Activated T-helper 17 cell treated with anti-CD3 and anti-CD28 coated beads, Interleukin-2, amount 50 U/mL, for 72 hours (primary cell): Measurements from ENCODE around the gene DNAH17. TPM values are rescaled to one million over a fixed set of nuclear protein-coding genes. Genes with fewer than 3 reads are reported as not detected.
A peak's percentile ranks its signal among the peaks of the same experiment; 100 is the strongest.

Experiments
- ATAC-seq: fragments of 150-1000 bp; cut with Tn5 transposase; replicated peaks from 2 replicates; pipeline ENCODE4 v1.10.0; 2021; ENCODE audit warnings: mild to moderate bottlenecking, moderate library complexity
- H3K27ac Mint-ChIP-seq: one replicate; pipeline ENCODE4 v1.8.0; 2022; ENCODE audit warnings: mixed read lengths
- H3K27me3 Mint-ChIP-seq: one replicate; pipeline ENCODE4 v1.8.0; 2022; ENCODE audit warnings: mixed read lengths
- H3K36me3 Mint-ChIP-seq: one replicate; pipeline ENCODE4 v1.8.0; 2022; ENCODE audit warnings: low read depth, mild to moderate bottlenecking, mixed read lengths
- H3K4me1 Mint-ChIP-seq: one replicate; pipeline ENCODE4 v1.8.0; 2022; ENCODE audit warnings: mixed read lengths
- H3K4me3 Mint-ChIP-seq: one replicate; pipeline ENCODE4 v1.8.0; 2022; ENCODE audit warnings: mild to moderate bottlenecking, mixed read lengths
- H3K9me3 Mint-ChIP-seq: one replicate; pipeline ENCODE4 v1.8.0; 2022; ENCODE audit warnings: mixed read lengths
- total RNA-seq, 2 donors: library from RNA; stranded (reverse); gene quantifications; one replicate each; pipeline ENCODE4 v1.2.3, GENCODE V29; 2022

DNAH17 gene
- total RNA-seq, 2 donors from 2014 or later = 0.73 to 1.2 TPM

DNA sequence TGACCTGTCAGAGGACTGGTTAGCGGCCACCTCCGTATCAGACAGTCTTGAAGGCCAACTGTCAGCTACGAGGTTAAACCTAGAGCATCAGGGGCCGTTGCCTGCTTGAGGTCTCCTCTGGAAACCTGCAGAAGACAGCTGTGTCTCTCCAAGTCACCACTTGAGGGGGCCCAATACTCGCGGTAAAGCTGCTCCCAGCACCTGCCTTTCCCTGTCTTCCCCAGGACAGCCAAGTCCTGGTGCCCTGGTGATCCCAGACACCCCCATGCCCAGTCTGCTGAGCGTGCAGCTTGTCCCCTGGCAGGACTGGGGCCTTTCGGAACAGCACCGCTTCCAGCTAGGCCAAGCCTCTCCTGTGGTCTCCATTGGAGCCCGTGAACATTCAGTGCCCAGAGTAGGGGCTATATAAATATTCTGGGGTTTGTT is 80.1 kb downstream of the DNAH17 start:
- H3K27ac Mint-ChIP-seq = no peak overlapping the region
- no peak overlapping the region for H3K4me3 Mint-ChIP-seq
- no peaks in the 10 kb centered on the region for H3K27me3 Mint-ChIP-seq
- no peaks in the 10 kb centered on the region for H3K4me1 Mint-ChIP-seq
- H3K36me3 Mint-ChIP-seq = no peaks in the 10 kb centered on the region
- no peaks in the 10 kb centered on the region for H3K9me3 Mint-ChIP-seq
- peak; percentile 71 for ATAC-seq

GRCh38 chr17:78496311-78496710 is 80.9 kb downstream of the DNAH17 start:
- no peak for ATAC-seq
- no peak overlapping the region for H3K27ac Mint-ChIP-seq
- no peaks in the 10 kb centered on the region for H3K27me3 Mint-ChIP-seq
- H3K4me1 Mint-ChIP-seq = no peaks in the 10 kb centered on the region
- H3K36me3 Mint-ChIP-seq = no peaks in the 10 kb centered on the region
- H3K4me3 Mint-ChIP-seq = no peak overlapping the region
- H3K9me3 Mint-ChIP-seq = no peaks in the 10 kb centered on the region

DNA sequence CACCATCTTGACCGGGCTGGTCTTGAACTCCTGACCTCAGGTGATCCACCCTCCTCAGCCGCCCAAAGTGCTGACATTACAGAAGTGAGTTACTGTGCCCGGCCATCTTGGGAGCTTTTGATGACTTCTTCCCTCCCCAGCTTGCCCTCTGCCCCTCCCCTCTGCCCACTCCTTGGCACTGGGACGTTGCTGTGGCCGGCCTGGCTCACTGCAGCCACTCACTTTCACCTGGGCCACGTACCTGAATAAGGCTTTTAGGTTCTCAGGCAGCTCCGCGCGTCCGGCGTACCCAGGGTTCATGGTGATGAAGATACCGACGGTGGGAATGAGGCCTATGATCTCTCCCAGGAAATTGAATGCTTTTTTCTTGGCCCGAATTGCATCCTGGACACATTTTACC is 81.6 kb downstream of the DNAH17 start:
- no peak overlapping the region for H3K27ac Mint-ChIP-seq
- no peaks in the 10 kb centered on the region for H3K4me1 Mint-ChIP-seq
- no peak for ATAC-seq
- no peaks in the 10 kb centered on the region for H3K27me3 Mint-ChIP-seq
- no peak overlapping the region for H3K4me3 Mint-ChIP-seq
- H3K9me3 Mint-ChIP-seq = no peaks in the 10 kb centered on the region
- H3K36me3 Mint-ChIP-seq = no peaks in the 10 kb centered on the region

DNA sequence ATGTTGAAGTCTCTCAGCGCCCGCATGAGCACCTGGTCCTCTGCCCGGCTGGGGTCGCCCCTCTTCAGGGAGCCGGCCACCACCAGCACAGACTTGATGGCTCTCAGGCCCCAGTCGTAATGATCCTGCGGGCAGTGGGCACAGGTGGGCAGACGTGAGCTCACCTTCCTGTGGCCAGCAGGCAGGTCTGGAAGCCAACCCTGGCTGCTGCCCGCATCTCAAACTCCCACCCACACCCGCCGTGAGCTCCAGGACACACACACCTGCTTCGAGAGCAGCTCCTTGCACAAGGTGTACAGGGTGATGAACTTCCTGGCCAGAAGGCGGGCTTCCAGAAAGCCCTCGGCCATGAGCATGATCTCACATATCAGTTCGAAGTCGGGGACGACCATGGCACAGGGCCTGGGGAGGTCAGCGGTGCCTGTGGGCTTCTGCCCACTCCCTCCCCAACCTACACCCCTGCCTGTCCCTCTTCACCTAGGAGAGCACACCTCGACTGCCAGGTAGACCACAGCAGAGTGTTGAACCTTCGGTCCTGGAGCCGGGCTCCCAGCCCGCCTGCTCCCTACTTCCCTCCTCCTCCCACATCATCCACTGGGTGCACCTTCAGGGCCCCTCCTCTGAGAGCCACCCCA is 82.4 kb downstream of the DNAH17 start:
- H3K4me1 Mint-ChIP-seq = no peaks in the 10 kb centered on the region
- no peaks in the 10 kb centered on the region for H3K27me3 Mint-ChIP-seq
- no peaks in the 10 kb centered on the region for H3K9me3 Mint-ChIP-seq
- H3K4me3 Mint-ChIP-seq = no peak overlapping the region
- ATAC-seq = no peak
- H3K27ac Mint-ChIP-seq = no peak overlapping the region
- no peaks in the 10 kb centered on the region for H3K36me3 Mint-ChIP-seq

GRCh38 chr17:78493853-78494695 is 83.1 kb downstream of the DNAH17 start:
- H3K27ac Mint-ChIP-seq = no peak overlapping the region
- no peaks in the 10 kb centered on the region for H3K36me3 Mint-ChIP-seq
- ATAC-seq = no peak
- no peaks in the 10 kb centered on the region for H3K9me3 Mint-ChIP-seq
- H3K4me1 Mint-ChIP-seq = no peaks in the 10 kb centered on the region
- no peak overlapping the region for H3K4me3 Mint-ChIP-seq
- H3K27me3 Mint-ChIP-seq = no peaks in the 10 kb centered on the region

- H3K27me3 Mint-ChIP-seq = no peaks in the 10 kb centered on the region
- no peak overlapping the region for H3K4me3 Mint-ChIP-seq
- no peaks in the 10 kb centered on the region for H3K36me3 Mint-ChIP-seq
- H3K27ac Mint-ChIP-seq = peak overlapping the region; percentile 58
- ATAC-seq = no peak
- no peaks in the 10 kb centered on the region for H3K4me1 Mint-ChIP-seq
- H3K9me3 Mint-ChIP-seq = no peaks in the 10 kb centered on the region
These were observed 83.7 kb downstream of the DNAH17 start for GRCh38 chr17:78493450-78493849.

DNA sequence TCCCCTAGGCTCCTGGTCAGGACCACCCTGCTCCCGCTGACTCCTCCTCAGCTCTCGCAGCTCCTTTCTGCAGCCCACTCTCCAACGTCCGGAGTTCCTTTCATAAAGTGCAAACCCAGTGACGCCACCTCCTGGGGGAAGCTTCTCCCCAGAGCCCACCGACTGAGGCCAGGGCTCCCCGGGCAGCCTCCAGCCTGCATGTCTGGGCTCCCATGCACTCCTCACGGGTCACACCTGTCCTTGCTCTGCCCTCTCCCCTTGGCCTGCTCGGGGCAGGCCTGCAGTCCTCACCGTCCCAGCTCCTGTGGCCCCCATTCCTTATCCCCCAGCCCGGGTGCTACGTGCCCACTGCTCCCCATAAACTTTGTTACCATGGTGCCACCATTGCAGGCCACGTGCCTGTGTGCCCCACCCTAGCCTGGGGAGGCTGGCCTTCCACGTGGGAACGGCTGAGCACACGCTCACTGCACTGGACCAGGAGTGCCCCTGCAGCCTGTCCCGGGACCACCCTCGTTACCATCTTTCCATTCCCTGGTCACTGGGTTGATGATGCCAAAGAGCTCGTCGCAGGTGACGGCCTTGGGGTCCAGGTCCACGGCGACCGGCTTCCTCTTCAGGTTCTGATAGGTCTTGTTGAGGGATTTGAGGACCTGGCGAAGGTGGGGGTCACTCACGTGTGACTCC is 84.9 kb downstream of the DNAH17 start:
- Mint-ChIP-seq H3K9me3 (no peaks in the 10 kb centered on the region), H3K4me3 (no peak overlapping the region), H3K27me3 (no peaks in the 10 kb centered on the region), H3K4me1 (no peaks in the 10 kb centered on the region), H3K27ac (no peak overlapping the region), H3K36me3 (no peaks in the 10 kb centered on the region)
- ATAC-seq = no peak

DNA sequence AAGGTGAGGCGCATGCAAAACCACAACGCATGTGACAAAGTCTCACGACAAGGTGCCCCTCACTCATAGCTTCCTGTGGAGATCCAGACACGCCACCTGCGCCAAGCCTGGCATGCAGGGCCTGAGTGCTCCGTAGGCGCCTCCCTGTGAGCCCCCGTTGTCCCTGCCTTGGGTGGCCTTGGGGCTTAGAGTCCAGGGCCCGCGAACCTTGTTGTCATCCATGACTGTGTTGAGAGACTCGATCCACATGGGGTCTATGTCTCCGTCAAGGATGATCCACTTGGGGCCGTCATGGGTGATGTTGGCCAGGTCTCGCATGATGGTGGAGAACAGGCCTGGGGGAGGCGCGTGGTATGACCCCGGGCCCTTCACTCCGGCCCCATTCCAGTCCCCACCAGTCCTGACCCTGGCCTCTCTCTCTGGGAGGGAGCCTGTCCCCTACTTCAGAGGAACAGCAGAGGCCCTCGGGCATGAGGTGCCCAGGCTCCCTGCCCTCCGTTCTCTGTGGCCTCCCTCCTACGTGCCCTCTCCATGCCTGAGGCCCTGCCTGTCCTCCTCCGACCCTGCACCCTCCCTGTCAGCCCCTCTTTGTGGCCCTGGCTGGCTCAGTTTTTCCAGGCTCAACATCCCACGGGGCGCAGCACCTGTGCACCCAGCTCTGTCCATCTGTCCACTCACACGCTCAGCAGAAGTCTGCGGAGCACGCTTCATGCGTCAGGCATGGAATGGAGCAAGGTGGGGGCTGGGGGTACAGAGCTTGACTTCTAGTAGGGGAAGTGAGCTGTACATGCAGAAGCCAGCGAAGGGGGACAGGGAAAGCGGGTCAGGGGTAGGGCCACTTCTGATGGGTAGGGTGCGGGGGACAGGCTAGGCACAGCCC is 85.7 kb downstream of the DNAH17 start:
- Mint-ChIP-seq H3K27ac (no peak overlapping the region), H3K36me3 (no peaks in the 10 kb centered on the region), H3K4me1 (no peaks in the 10 kb centered on the region), H3K27me3 (no peaks in the 10 kb centered on the region), H3K9me3 (no peaks in the 10 kb centered on the region), H3K4me3 (no peak overlapping the region)
- ATAC-seq = no peak

DNA sequence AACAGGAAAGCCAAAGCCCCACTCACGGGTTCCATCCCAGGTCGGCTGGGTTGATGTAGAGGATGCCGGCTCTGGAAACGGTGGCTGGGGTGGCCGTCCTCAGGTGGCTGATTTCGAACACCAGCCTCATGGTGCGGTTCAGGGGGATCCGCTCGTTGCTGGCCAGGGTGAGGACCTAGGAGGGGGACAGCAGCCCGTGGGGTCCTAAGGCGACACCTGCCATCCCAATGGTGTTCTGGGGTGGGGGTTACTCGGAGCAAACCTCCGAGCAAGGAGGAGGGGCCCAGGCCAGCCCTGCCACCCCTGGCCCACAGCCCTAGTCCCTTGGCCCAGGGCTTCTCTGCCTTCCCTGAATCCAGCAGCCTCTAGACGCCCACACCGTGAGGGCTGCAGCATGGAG is 86.5 kb downstream of the DNAH17 start:
- no peak overlapping the region for H3K4me3 Mint-ChIP-seq
- no peak overlapping the region for H3K27ac Mint-ChIP-seq
- H3K9me3 Mint-ChIP-seq = no peaks in the 10 kb centered on the region
- H3K4me1 Mint-ChIP-seq = no peaks in the 10 kb centered on the region
- H3K36me3 Mint-ChIP-seq = no peaks in the 10 kb centered on the region
- no peaks in the 10 kb centered on the region for H3K27me3 Mint-ChIP-seq
- no peak for ATAC-seq

GRCh38 chr17:78490156-78490555 is 87.0 kb downstream of the DNAH17 start:
- H3K27me3 Mint-ChIP-seq = no peaks in the 10 kb centered on the region

DNA sequence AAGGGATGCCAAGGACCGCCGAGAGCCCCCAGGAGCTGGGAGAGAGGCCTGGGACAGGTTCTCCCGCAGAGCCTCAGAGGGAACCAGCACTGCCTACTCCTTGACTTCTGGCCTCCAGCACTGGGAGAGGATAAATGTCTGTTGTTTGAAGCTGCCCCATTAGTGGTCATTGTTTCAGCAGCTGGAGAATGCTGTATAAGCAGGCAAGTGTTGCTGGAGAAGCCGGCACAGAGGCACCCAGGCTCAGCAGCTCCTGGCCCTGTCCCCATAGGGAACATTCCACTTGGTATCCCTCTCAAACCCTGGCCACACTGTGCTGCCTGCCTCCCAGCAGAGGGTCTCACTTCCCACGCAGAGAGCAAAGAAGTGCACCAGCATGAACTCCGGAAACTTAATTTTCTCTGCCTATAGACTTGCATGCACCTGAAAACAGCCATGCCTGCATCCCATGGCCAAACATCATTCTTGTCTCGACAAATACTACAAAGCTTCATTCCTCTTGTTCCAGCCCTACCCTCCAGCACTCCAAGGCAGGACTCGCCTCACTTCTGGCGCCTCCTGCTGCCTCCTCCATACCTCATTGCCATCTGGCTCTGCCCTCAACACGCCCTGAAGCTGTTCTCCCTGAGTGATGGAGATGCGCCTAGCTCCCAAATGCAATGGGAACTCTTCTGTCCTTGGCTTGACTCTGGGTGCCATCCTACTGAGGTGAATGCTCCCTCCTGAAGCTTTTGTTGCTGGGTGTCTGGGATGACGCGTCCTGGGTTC is 88.1 kb downstream of the DNAH17 start:
- Mint-ChIP-seq H3K4me1 (peaks cover 4% of the 10 kb centered on the region), H3K4me3 (no peak overlapping the region), H3K27me3 (no peaks in the 10 kb centered on the region), H3K36me3 (no peaks in the 10 kb centered on the region), H3K9me3 (no peaks in the 10 kb centered on the region), H3K27ac (no peak overlapping the region)
- ATAC-seq = no peak

More at GRCh38 chr17:78490156-78490555, 87.0 kb downstream of the DNAH17 start:
- ATAC-seq = no peak
- Mint-ChIP-seq H3K9me3 (no peaks in the 10 kb centered on the region), H3K4me3 (no peak overlapping the region), H3K27ac (no peak overlapping the region), H3K36me3 (no peaks in the 10 kb centered on the region), H3K4me1 (no peaks in the 10 kb centered on the region)

- Mint-ChIP-seq H3K4me1 (peaks cover 5% of the 10 kb centered on the region), H3K27me3 (no peaks in the 10 kb centered on the region), H3K36me3 (no peaks in the 10 kb centered on the region), H3K9me3 (no peaks in the 10 kb centered on the region), H3K27ac (no peak overlapping the region), H3K4me3 (no peak overlapping the region)
- no peak for ATAC-seq
These were observed 89.0 kb downstream of the DNAH17 start for GRCh38 chr17:78488156-78488555.

DNA sequence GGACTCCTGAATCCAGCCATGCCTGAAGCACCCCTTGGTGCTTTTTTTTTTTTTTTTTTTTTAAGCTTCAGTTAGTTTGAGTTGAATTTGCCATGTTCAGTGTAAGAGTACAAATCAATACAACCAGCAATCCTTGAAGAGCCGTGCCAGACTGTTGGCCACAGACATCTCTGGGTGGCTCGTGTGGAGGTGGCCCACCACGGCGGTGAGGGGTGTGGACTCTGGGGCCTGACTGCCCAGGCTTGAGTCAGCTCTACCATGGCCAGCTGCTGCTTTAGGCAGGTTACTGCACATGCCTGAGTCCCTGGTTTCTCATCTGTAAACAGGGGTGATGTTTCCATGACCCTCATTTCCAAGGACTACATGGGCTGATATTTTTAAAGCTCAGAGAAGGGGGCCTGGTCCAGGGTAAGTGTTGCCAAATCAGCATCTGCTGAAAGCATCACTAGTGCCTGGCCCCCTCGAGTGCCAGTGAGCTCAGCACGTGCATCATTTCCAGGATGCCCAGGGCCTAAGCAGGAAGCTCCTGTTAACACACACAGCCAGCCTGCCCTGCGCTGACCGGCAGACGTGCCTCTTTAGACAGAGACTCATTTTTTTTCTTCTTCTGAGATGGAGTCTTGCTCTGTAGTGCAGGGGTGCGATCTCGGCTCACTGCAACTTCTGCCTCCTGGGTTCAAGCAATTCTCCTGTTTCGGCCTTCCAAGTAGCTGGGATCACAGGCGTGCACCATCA is 90.1 kb downstream of the DNAH17 start:
- no peaks in the 10 kb centered on the region for H3K36me3 Mint-ChIP-seq
- no peak for ATAC-seq
- peaks cover 6% of the 10 kb centered on the region for H3K27me3 Mint-ChIP-seq
- H3K27ac Mint-ChIP-seq = no peak overlapping the region
- H3K9me3 Mint-ChIP-seq = no peaks in the 10 kb centered on the region
- peaks cover 5% of the 10 kb centered on the region for H3K4me1 Mint-ChIP-seq
- H3K4me3 Mint-ChIP-seq = no peak overlapping the region
